Activated CD8-positive, alpha-beta T cell treated with anti-CD3 and anti-CD28 coated beads for 36 hours (primary cell): ENCODE measurements around the gene TTLL5. TPM values are rescaled to one million over a fixed set of nuclear protein-coding genes. Genes with fewer than 3 reads are reported as not detected.

Experiments used
- ATAC-seq: fragments of 200-7000 bp; cut with Tn5 transposase; one replicate; pipeline ENCODE4 v1.10.0; 2021; ENCODE audit warnings: mild to moderate bottlenecking, moderate library complexity
- CTCF ChIA-PET: fragments of 350-600 bp; sonication (Branson Sonifier 250); formaldehyde crosslinking; loops from one replicate; lab custom pipeline; 2021; ENCODE audit warnings: antibody characterized with exemption; lab: Charles Lee
- POLR2A ChIA-PET: fragments of 350-600 bp; sonication (Branson Sonifier 250); formaldehyde crosslinking; loops from one replicate; lab custom pipeline; 2021; ENCODE audit warnings: antibody characterized with exemption; lab: Charles Lee
- DNase-seq: peaks from one replicate; pipeline ENCODE4 v3.0.0-alpha.2; 2020
- H3K27ac Mint-ChIP-seq: one replicate; pipeline ENCODE4 v1.8.0; 2021; ENCODE audit warnings: mild to moderate bottlenecking, mixed read lengths
- H3K27me3 Mint-ChIP-seq: one replicate; pipeline ENCODE4 v1.8.0; 2021; ENCODE audit warnings: mixed read lengths
- H3K36me3 Mint-ChIP-seq: one replicate; pipeline ENCODE4 v1.8.0; 2021; ENCODE audit warnings: low read depth, mixed read lengths
- H3K4me1 Mint-ChIP-seq: one replicate; pipeline ENCODE4 v1.8.0; 2021; ENCODE audit warnings: low read depth, mixed read lengths
- H3K4me3 Mint-ChIP-seq: one replicate; pipeline ENCODE4 v1.8.0; 2021; ENCODE audit warnings: mild to moderate bottlenecking, moderate library complexity, mixed read lengths
- H3K9me3 Mint-ChIP-seq: one replicate; pipeline ENCODE4 v1.8.0; 2021; ENCODE audit warnings: mixed read lengths
- intact Hi-C: fragments of 100-400 bp; cut with micrococcal nuclease; formaldehyde crosslinking; loops from one replicate; pipeline ENCODE4 v1.10.0; 2022
- total RNA-seq, 2 experiments: library from RNA; stranded (reverse); gene quantifications; one replicate each; pipeline ENCODE4 v1.2.3, GENCODE V29; 2021
- TF ChIP-seq, protein P1 (sequence below): fragments of 200-600 bp; IDR thresholded peaks from one replicate; pipeline ENCODE4 v1.8.0; 2022; ENCODE audit warnings: antibody characterized with exemption, mild to moderate bottlenecking

Gene TTLL5
- total RNA-seq, 2 experiments from 2014 or later: 23.6 to 27.2 TPM

- DNase-seq (no peak), ATAC-seq (no peak)
- ChIA-PET POLR2A (no interaction called here), CTCF (interaction anchor here (5.8 kb wide), 1 partner anchor 21 kb away, joined by 35 read pairs; no protein-coding TSS in a partner anchor)
- Mint-ChIP-seq H3K4me1 (no peaks in the 10 kb centered on the region), H3K4me3 (no peak overlapping the region), H3K27me3 (no peaks in the 10 kb centered on the region), H3K27ac (no peak overlapping the region), H3K36me3 (peaks cover 19% of the 10 kb centered on the region), H3K9me3 (no peaks in the 10 kb centered on the region)
- TF ChIP-seq, protein P1, sequence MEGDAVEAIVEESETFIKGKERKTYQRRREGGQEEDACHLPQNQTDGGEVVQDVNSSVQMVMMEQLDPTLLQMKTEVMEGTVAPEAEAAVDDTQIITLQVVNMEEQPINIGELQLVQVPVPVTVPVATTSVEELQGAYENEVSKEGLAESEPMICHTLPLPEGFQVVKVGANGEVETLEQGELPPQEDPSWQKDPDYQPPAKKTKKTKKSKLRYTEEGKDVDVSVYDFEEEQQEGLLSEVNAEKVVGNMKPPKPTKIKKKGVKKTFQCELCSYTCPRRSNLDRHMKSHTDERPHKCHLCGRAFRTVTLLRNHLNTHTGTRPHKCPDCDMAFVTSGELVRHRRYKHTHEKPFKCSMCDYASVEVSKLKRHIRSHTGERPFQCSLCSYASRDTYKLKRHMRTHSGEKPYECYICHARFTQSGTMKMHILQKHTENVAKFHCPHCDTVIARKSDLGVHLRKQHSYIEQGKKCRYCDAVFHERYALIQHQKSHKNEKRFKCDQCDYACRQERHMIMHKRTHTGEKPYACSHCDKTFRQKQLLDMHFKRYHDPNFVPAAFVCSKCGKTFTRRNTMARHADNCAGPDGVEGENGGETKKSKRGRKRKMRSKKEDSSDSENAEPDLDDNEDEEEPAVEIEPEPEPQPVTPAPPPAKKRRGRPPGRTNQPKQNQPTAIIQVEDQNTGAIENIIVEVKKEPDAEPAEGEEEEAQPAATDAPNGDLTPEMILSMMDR: no peak
- intact Hi-C loops: no loop called here
Observed at GRCh38 chr14:75885829-75886228, 224.8 kb downstream of the TTLL5 start.

DNA sequence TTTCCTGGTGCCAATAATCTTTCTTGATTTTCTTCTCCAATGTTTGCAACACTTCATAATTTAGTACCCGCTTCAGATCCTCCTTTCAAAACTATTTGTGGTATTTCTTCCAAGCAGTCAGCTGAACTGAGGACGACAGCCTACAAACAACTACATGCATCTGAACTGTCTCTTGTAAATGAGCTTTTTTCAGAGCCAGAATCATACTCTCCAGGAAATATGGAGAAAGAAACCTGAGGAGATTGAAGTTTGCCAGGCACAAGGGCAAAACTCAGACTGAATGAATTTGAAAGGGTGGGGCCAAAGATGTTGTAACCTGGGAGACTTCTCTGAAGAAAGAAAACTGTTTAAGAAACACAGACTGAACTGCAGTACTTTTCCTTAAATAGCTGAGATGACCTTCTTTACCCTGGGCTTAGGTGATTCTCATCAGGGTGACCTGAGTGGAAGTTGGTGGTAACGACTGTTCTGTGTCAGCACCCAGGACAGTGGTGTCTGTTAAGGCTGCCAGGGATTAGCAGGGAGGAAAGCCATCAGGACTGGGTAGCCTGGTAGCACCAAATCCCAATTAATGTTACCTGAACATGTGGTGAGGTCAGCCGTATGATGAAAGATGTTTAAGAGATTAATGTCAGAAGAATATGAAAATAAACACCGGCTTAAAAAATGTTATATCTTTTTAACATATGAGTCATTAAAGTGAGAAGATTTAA is 225.7 kb downstream of the TTLL5 start:
- Mint-ChIP-seq H3K4me1 (no peaks in the 10 kb centered on the region), H3K27ac (no peak overlapping the region), H3K27me3 (no peaks in the 10 kb centered on the region), H3K4me3 (no peak overlapping the region), H3K9me3 (no peaks in the 10 kb centered on the region), H3K36me3 (peaks cover 16% of the 10 kb centered on the region)
- intact Hi-C loops: no loop called here
- ATAC-seq: no peak
- no peak for DNase-seq
- CTCF ChIA-PET: interaction anchor here (5.8 kb wide), 1 partner anchor 20 kb away, joined by 35 read pairs; no protein-coding TSS in a partner anchor
- TF ChIP-seq, protein P1: no peak
- POLR2A ChIA-PET: interaction anchor here (0.8 kb wide), 1 partner anchor 82 kb away, joined by 4 read pairs; no protein-coding TSS in a partner anchor

- DNase-seq (no peak), ATAC-seq (no peak)
- intact Hi-C loops: no loop called here
- TF ChIP-seq, protein P1: no peak
- POLR2A ChIA-PET: no interaction called here
- no peak overlapping the region for H3K4me3 Mint-ChIP-seq
- H3K4me1 Mint-ChIP-seq: no peaks in the 10 kb centered on the region
- H3K36me3 Mint-ChIP-seq: peaks cover 5% of the 10 kb centered on the region
- H3K9me3 Mint-ChIP-seq: no peaks in the 10 kb centered on the region
- no peak overlapping the region for H3K27ac Mint-ChIP-seq
- CTCF ChIA-PET: no interaction called here
- H3K27me3 Mint-ChIP-seq: no peaks in the 10 kb centered on the region
Observed at GRCh38 chr14:75888945-75889344, 227.9 kb downstream of the TTLL5 start.

- H3K36me3 Mint-ChIP-seq: no peaks in the 10 kb centered on the region
- H3K9me3 Mint-ChIP-seq: no peaks in the 10 kb centered on the region
- CTCF ChIA-PET: no interaction called here
- POLR2A ChIA-PET: no interaction called here
- TF ChIP-seq, protein P1: no peak
- H3K4me1 Mint-ChIP-seq: peaks cover 6% of the 10 kb centered on the region
- H3K27ac Mint-ChIP-seq: no peak overlapping the region
- intact Hi-C loops: no loop called here
- ATAC-seq (no peak), DNase-seq (no peak)
- no peaks in the 10 kb centered on the region for H3K27me3 Mint-ChIP-seq
- H3K4me3 Mint-ChIP-seq: no peak overlapping the region
Observed at GRCh38 chr14:75896341-75896740, 235.3 kb downstream of the TTLL5 start.

DNA sequence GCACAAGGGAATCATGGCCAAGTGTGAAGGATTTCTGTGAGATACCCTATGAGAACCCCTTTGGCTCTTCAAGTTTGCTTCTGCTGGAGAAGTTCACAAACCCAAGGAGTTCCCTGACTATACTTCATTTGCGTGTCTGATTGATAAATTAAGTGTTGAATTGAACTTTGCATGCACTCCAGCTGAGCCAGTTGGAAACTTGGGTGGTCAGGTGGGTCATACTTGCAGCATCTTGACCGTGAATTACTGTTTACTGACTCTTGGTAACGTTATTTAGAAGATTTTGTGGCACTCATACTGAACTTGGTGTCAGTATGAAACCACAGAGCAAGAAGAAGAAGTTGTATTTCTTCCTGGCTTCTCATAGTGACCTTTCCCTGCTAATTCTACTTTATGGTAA is 243.3 kb downstream of the TTLL5 start:
- H3K36me3 Mint-ChIP-seq: no peaks in the 10 kb centered on the region
- DNase-seq (no peak), ATAC-seq (no peak)
- intact Hi-C loops: no loop called here
- H3K27me3 Mint-ChIP-seq: no peaks in the 10 kb centered on the region
- no peak overlapping the region for H3K4me3 Mint-ChIP-seq
- ChIA-PET POLR2A (no interaction called here), CTCF (no interaction called here)
- TF ChIP-seq, protein P1: no peak
- H3K4me1 Mint-ChIP-seq: no peaks in the 10 kb centered on the region
- no peak overlapping the region for H3K27ac Mint-ChIP-seq
- H3K9me3 Mint-ChIP-seq: no peaks in the 10 kb centered on the region
